Loucy (cell line): Measurements from ENCODE around the gene ABCB6.

Experiments
- H2AFZ ChIP-seq: fragments of 200-600 bp; sonication (generic); 2 replicates; pipeline ENCODE4 v1.6.0; 2016; ENCODE audit warnings: antibody characterized with exemption, mild to moderate bottlenecking, low read length, moderate library complexity
- H3F3A ChIP-seq: fragments of 200-600 bp; 2 replicates; pipeline ENCODE4 v1.6.0; 2016; ENCODE audit warnings: antibody characterized with exemption, low read depth, mild to moderate bottlenecking
- H3K27me3 ChIP-seq: fragments of 200-600 bp; sonication (generic); 2 replicates; pipeline ENCODE4 v1.6.1; 2014; ENCODE audit warnings: low read length, mild to moderate bottlenecking; ENCODE audit not compliant: insufficient read depth, poor library complexity, severe bottlenecking
- H3K36me3 ChIP-seq: fragments of 200-600 bp; sonication (generic); 2 replicates; pipeline ENCODE4 v1.6.1; 2016; ENCODE audit warnings: low read length; ENCODE audit not compliant: insufficient read depth
- H3K4me1 ChIP-seq: fragments of 200-600 bp; sonication (generic); 2 replicates; pipeline ENCODE4 v1.5.1; 2014; ENCODE audit warnings: low read length, mild to moderate bottlenecking; ENCODE audit not compliant: insufficient read depth, poor library complexity, severe bottlenecking
- H3K4me2 ChIP-seq: fragments of 200-600 bp; sonication (generic); 2 replicates; pipeline ENCODE4 v1.6.0; 2014; ENCODE audit warnings: antibody characterized with exemption, low read length, low read depth, mild to moderate bottlenecking; ENCODE audit not compliant: poor library complexity, severe bottlenecking
- H3K4me3 ChIP-seq: fragments of 200-600 bp; sonication (generic); 2 replicates; pipeline ENCODE4 v1.5.1; 2014; ENCODE audit warnings: low read length, mild to moderate bottlenecking, mixed read lengths; ENCODE audit not compliant: poor library complexity, severe bottlenecking
- H3K79me2 ChIP-seq: fragments of 200-600 bp; sonication (generic); 2 replicates; pipeline ENCODE4 v1.6.1; 2014; ENCODE audit warnings: low read length; ENCODE audit not compliant: insufficient read depth
- H3K9ac ChIP-seq: fragments of 200-600 bp; sonication (generic); 2 replicates; pipeline ENCODE4 v1.6.0; 2014; ENCODE audit warnings: mild to moderate bottlenecking, low read depth, low read length, moderate library complexity; ENCODE audit not compliant: poor library complexity, severe bottlenecking
- H3K9me2 ChIP-seq: fragments of 200-600 bp; sonication (generic); replicated peaks from 2 replicates; pipeline ENCODE4 v1.6.1; 2016; ENCODE audit warnings: low read depth, low read length, mixed read lengths
- H3K9me3 ChIP-seq: fragments of 200-600 bp; sonication (generic); 2 replicates; pipeline ENCODE4 v1.6.1; 2014; ENCODE audit warnings: mild to moderate bottlenecking, antibody characterized with exemption, low read length, low read depth; ENCODE audit not compliant: insufficient read depth
- H4K20me1 ChIP-seq: fragments of 200-600 bp; sonication (generic); 2 replicates; pipeline ENCODE4 v1.6.0; 2014; ENCODE audit warnings: antibody characterized with exemption, low read length, mild to moderate bottlenecking; ENCODE audit not compliant: insufficient read depth, poor library complexity, severe bottlenecking
- CTCF ChIP-seq: fragments of 200-600 bp; sonication (generic); conservative IDR thresholded peaks from 2 replicates; pipeline ENCODE4 v1.5.1; 2014; ENCODE audit warnings: mild to moderate bottlenecking, antibody characterized with exemption, low read length
- EZH2phosphoT487 ChIP-seq: fragments of 200-600 bp; IDR thresholded peaks from 2 replicates; pipeline ENCODE4 v1.6.1; 2018; ENCODE audit warnings: antibody characterized with exemption, mild to moderate bottlenecking, moderate library complexity, borderline replicate concordance

The ABCB6 gene

GRCh38 chr2:219172231-219173154 is 46.3 kb downstream of the ABCB6 start:
- H3K9ac ChIP-seq: no peak overlapping the region
- H3K4me2 ChIP-seq: no peak overlapping the region
- H4K20me1 ChIP-seq: peaks cover 13% of the 10 kb centered on the region
- peaks cover 5% of the 10 kb centered on the region; the same call in 1 of the 2 replicates for H3F3A ChIP-seq
- H3K9me2 ChIP-seq: no peaks in the 10 kb centered on the region
- peaks cover 3% of the 10 kb centered on the region; the same call in 1 of the 2 replicates for H3K36me3 ChIP-seq
- no peak overlapping the region for H2AFZ ChIP-seq
- no peaks in the 10 kb centered on the region for H3K9me3 ChIP-seq
- TF ChIP-seq EZH2phosphoT487 (no peak), CTCF (no peak)
- H3K79me2 ChIP-seq: peaks cover 25% of the 10 kb centered on the region
- peaks cover 14% of the 10 kb centered on the region for H3K4me1 ChIP-seq
- no peaks in the 10 kb centered on the region for H3K27me3 ChIP-seq
- no peak overlapping the region for H3K4me3 ChIP-seq

GRCh38 chr2:219171231-219171651 is 47.5 kb downstream of the ABCB6 start:
- H3K9ac ChIP-seq: no peak overlapping the region

GRCh38 chr2:219169930-219170654 is 48.7 kb downstream of the ABCB6 start, which contains the start of gene SLC23A3:
Gene SLC23A3, minus strand, starts transcription at chr2:219170029. Its CDS starts 45 bp downstream, at chr2:219169984.
- H2AFZ ChIP-seq: no peak within 1 kb of the TSS
- no peak within 1 kb of the TSS for H3K4me2 ChIP-seq
- H3K36me3 ChIP-seq: peaks cover 3% of the 10 kb centered on the region; the same call in 1 of the 2 replicates
- peaks cover 5% of the 10 kb centered on the region for H4K20me1 ChIP-seq
- H3K9me2 ChIP-seq: no peaks in the 10 kb centered on the region
- H3K9ac ChIP-seq: no peak within 1 kb of the TSS
- peaks cover 6% of the 10 kb centered on the region for H3K4me1 ChIP-seq
- H3K27me3 ChIP-seq: no peaks in the 10 kb centered on the region
- no peak for TF ChIP-seq EZH2phosphoT487
- no peak for TF ChIP-seq CTCF
- no peaks in the 10 kb centered on the region for H3K9me3 ChIP-seq
- H3K79me2 ChIP-seq: peaks cover 13% of the 10 kb centered on the region; the same call in 1 of the 2 replicates
- no peak within 1 kb of the TSS for H3K4me3 ChIP-seq
- no peaks in the 10 kb centered on the region for H3F3A ChIP-seq

More at GRCh38 chr2:219171231-219171651, 47.5 kb downstream of the ABCB6 start:
- TF ChIP-seq EZH2phosphoT487 (no peak), CTCF (peak; percentile 79)
- Histone ChIP-seq H3K27me3 (no peaks in the 10 kb centered on the region), H3K4me3 (no peak overlapping the region), H3K4me2 (no peak overlapping the region), H3K36me3 (peaks cover 3% of the 10 kb centered on the region; the same call in 1 of the 2 replicates), H3K9me2 (no peaks in the 10 kb centered on the region), H3K9me3 (no peaks in the 10 kb centered on the region), H3F3A (no peaks in the 10 kb centered on the region), H3K4me1 (peaks cover 14% of the 10 kb centered on the region), H4K20me1 (peaks cover 13% of the 10 kb centered on the region), H2AFZ (no peak overlapping the region), H3K79me2 (peaks cover 24% of the 10 kb centered on the region)
